H9 (cell line): Measurements from ENCODE around the gene CNNM3. TPM values are rescaled to one million over a fixed set of nuclear protein-coding genes. Genes with fewer than 3 reads are reported as not detected.
A peak's percentile ranks its signal among the peaks of the same experiment; 100 is the strongest.

Source experiments
- DNase-seq: peaks from one replicate; pipeline ENCODE4 v3.0.0-alpha.2; 2017
- H2AFZ ChIP-seq: one replicate; pipeline ENCODE4 v1.6.1; 2013; ENCODE audit warnings: mild to moderate bottlenecking, low read length, control low read depth, moderate library complexity
- H2AK5ac ChIP-seq: 2 replicates; pipeline ENCODE4 v1.6.1; 2013; ENCODE audit warnings: low read length, control low read depth, mixed read lengths; ENCODE audit not compliant: insufficient read length
- H2BK120ac ChIP-seq: one replicate; pipeline ENCODE4 v1.6.1; 2013; ENCODE audit warnings: low read depth, mild to moderate bottlenecking, low read length, control low read depth, inconsistent platforms; ENCODE audit not compliant: poor library complexity, severe bottlenecking
- H2BK12ac ChIP-seq: 2 replicates; pipeline ENCODE4 v1.6.1; 2013; ENCODE audit warnings: low read length, control low read depth, mixed read lengths, low read depth; ENCODE audit not compliant: insufficient read length
- H2BK15ac ChIP-seq: 2 replicates; pipeline ENCODE4 v1.6.1; 2013; ENCODE audit warnings: low read depth, low read length, control low read depth
- H2BK20ac ChIP-seq: one replicate; pipeline ENCODE4 v1.6.1; 2013; ENCODE audit warnings: low read depth, mild to moderate bottlenecking, low read length, control low read depth, inconsistent platforms; ENCODE audit not compliant: poor library complexity, severe bottlenecking
- H2BK5ac ChIP-seq: 2 replicates; pipeline ENCODE4 v1.6.1; 2013; ENCODE audit warnings: low read length, control low read depth, mixed read lengths; ENCODE audit not compliant: insufficient read length
- H3K14ac ChIP-seq: 2 replicates; pipeline ENCODE4 v1.6.1; 2013; ENCODE audit warnings: low read length, control low read depth; ENCODE audit not compliant: insufficient read depth
- H3K18ac ChIP-seq: 2 replicates; pipeline ENCODE4 v1.6.1; 2013; ENCODE audit warnings: low read depth, mild to moderate bottlenecking, mixed read lengths, low read length, control low read depth; ENCODE audit not compliant: insufficient read length
- H3K23ac ChIP-seq: 2 replicates; pipeline ENCODE4 v1.6.1; 2013; ENCODE audit warnings: low read length, control low read depth, mixed read lengths, low read depth; ENCODE audit not compliant: insufficient read length
- H3K23me2 ChIP-seq: 2 replicates; pipeline ENCODE4 v1.6.1; 2013; ENCODE audit warnings: low read depth, mild to moderate bottlenecking, mixed read lengths, low read length, control low read depth; ENCODE audit not compliant: insufficient read length, poor library complexity, severe bottlenecking
- H3K27ac ChIP-seq: 2 replicates; pipeline ENCODE4 v1.5.1; 2013; ENCODE audit warnings: low read length, control low read depth, mixed read lengths, low read depth; ENCODE audit not compliant: insufficient read length
- H3K27me3 ChIP-seq: 2 replicates; pipeline ENCODE4 v1.6.1; 2013; ENCODE audit warnings: low read length, control low read depth, inconsistent platforms; ENCODE audit not compliant: insufficient read depth
- H3K4ac ChIP-seq: 2 replicates; pipeline ENCODE4 v1.6.1; 2013; ENCODE audit warnings: low read depth, mild to moderate bottlenecking, control low read depth, inconsistent platforms, low read length, moderate library complexity
- H3K4me1 ChIP-seq: 2 replicates; pipeline ENCODE4 v1.6.1; 2013; ENCODE audit warnings: low read length, control low read depth, inconsistent platforms; ENCODE audit not compliant: insufficient read depth
- H3K4me2 ChIP-seq: 2 replicates; pipeline ENCODE4 v1.6.1; 2013; ENCODE audit warnings: low read length, control low read depth, mixed read lengths; ENCODE audit not compliant: insufficient read length, insufficient read depth
- H3K56ac ChIP-seq: 2 replicates; pipeline ENCODE4 v1.6.1; 2013; ENCODE audit warnings: low read depth, mild to moderate bottlenecking, mixed read lengths, low read length, control low read depth; ENCODE audit not compliant: insufficient read length
- H3K79me1 ChIP-seq: 2 replicates; pipeline ENCODE4 v1.6.1; 2013; ENCODE audit warnings: low read depth, mild to moderate bottlenecking, moderate library complexity, low read length, control low read depth, inconsistent platforms; ENCODE audit not compliant: insufficient read depth, poor library complexity, severe bottlenecking
- H3K79me2 ChIP-seq: 2 replicates; pipeline ENCODE4 v1.6.1; 2013; ENCODE audit warnings: low read length, control low read depth, inconsistent platforms; ENCODE audit not compliant: insufficient read depth
- H3K9ac ChIP-seq: 2 replicates; pipeline ENCODE4 v1.6.1; 2013; ENCODE audit warnings: low read length, control low read depth, mixed read lengths; ENCODE audit not compliant: insufficient read length; ENCODE audit errors: extremely low read depth
- H3K9me3 ChIP-seq: one replicate; pipeline ENCODE4 v1.6.1; 2013; ENCODE audit warnings: low read depth, low read length, inconsistent platforms; ENCODE audit not compliant: control insufficient read depth
- H3T11ph ChIP-seq: one replicate; pipeline ENCODE4 v1.6.1; 2013; ENCODE audit warnings: mild to moderate bottlenecking, low read length, control low read depth, inconsistent platforms
- H4K20me1 ChIP-seq: one replicate; pipeline ENCODE4 v1.6.1; 2013; ENCODE audit not compliant: control insufficient read depth, insufficient read length, insufficient read depth
- H4K5ac ChIP-seq: 2 replicates; pipeline ENCODE4 v1.6.1; 2013; ENCODE audit warnings: low read depth, mild to moderate bottlenecking, mixed read lengths, low read length, control low read depth; ENCODE audit not compliant: insufficient read length
- H4K8ac ChIP-seq: replicated peaks from 2 replicates; pipeline ENCODE4 v1.6.1; 2013; ENCODE audit warnings: low read length, control low read depth, mixed read lengths, low read depth; ENCODE audit not compliant: insufficient read length
- H4K91ac ChIP-seq: 2 replicates; pipeline ENCODE4 v1.6.1; 2013; ENCODE audit warnings: low read depth, mild to moderate bottlenecking, moderate library complexity, mixed read lengths, low read length, control low read depth; ENCODE audit not compliant: insufficient read length
- H3K27ac Mint-ChIP-seq, 3 experiments: 2 replicates in 2 of 3; 3 replicates in 1 of 3; pipeline ENCODE4 v1.8.0; 2020 to 2021; ENCODE audit warnings: mixed read lengths in 3 of 3, mild to moderate bottlenecking in 1 of 3, moderate library complexity in 1 of 3
- H3K27me3 Mint-ChIP-seq: 2 replicates; pipeline ENCODE4 v1.8.0; 2021; ENCODE audit warnings: low read depth, mild to moderate bottlenecking, moderate library complexity, mixed read lengths
- H3K36me3 Mint-ChIP-seq, 3 experiments: 2 replicates in 2 of 3; 3 replicates in 1 of 3; pipeline ENCODE4 v1.8.0; 2020 to 2021; ENCODE audit warnings: low read depth in 3 of 3, mixed read lengths in 3 of 3; ENCODE audit not compliant: insufficient read depth in 1 of 3
- H3K4me1 Mint-ChIP-seq, 2 experiments: 2 replicates each; pipeline ENCODE4 v1.8.0; 2020; ENCODE audit warnings: mixed read lengths in 2 of 2
- H3K4me3 Mint-ChIP-seq, 2 experiments: 2 replicates in 1 of 2; 3 replicates in 1 of 2; pipeline ENCODE4 v1.8.0; 2020 to 2021; ENCODE audit warnings: mild to moderate bottlenecking in 2 of 2, mixed read lengths in 2 of 2, moderate library complexity in 1 of 2
- H3K9me3 Mint-ChIP-seq, 2 experiments: 2 replicates in 1 of 2; 3 replicates in 1 of 2; pipeline ENCODE4 v1.8.0; 2020; ENCODE audit warnings: mild to moderate bottlenecking in 2 of 2, mixed read lengths in 2 of 2, moderate library complexity in 1 of 2
- CTCF ChIP-seq: fragments of 200-600 bp; sonication (generic); conservative IDR thresholded peaks from 3 replicates; pipeline ENCODE4 v1.8.0; 2021; ENCODE audit warnings: antibody characterized with exemption, mild to moderate bottlenecking
- WGBS: extraction: QIAGEN DNeasy Blood & Tissue Kit; methylation state at CpG from one replicate; pipeline ENCODE4 v1.1.7; 2013; ENCODE audit warnings: missing lambda C conversion rate, low lambda C conversion rate, mixed read lengths; ENCODE audit not compliant: insufficient read length; ENCODE audit errors: extremely low coverage; 5-methylcytosine and 5-hydroxymethylcytosine counted together
- total RNA-seq: library from RNA; stranded (reverse); gene quantifications from 2 replicates; pipeline ENCODE4 v1.2.1, GENCODE V29; 2021

Gene CNNM3
- total RNA-seq, 1 experiment from 2014 or later, result 25.0 TPM

- H2BK12ac ChIP-seq, result no peak overlapping the region
- no peak overlapping the region for H2AFZ ChIP-seq
- no peak overlapping the region for H4K5ac ChIP-seq
- no peak overlapping the region for H4K91ac ChIP-seq
- H3K23me2 ChIP-seq, result no peaks in the 10 kb centered on the region
- no peaks in the 10 kb centered on the region for H3K9me3 Mint-ChIP-seq
- peaks cover 33 to 36% of the 10 kb centered on the region in 2 experiments for H3K4me1 Mint-ChIP-seq
- no peak for TF ChIP-seq CTCF
- no peak overlapping the region for H3T11ph ChIP-seq
- no peak overlapping the region for H3K23ac ChIP-seq
- H2BK15ac ChIP-seq, result no peak overlapping the region
- no CpG with 5 or more reads among the region's 4 CpGs for WGBS
- H2BK20ac ChIP-seq, result no peak overlapping the region
- no peak overlapping the region for H3K18ac ChIP-seq
- H3K4me2 ChIP-seq, result no peak overlapping the region
- H3K4ac ChIP-seq, result no peak overlapping the region
- H3K79me1 ChIP-seq, result peaks cover 6% of the 10 kb centered on the region
- no peak overlapping the region for H2BK120ac ChIP-seq
- DNase-seq, result no peak
- peak overlapping the region in 1 of 3 experiments; percentile 28; a peak in 2 of 7 replicates for H3K27ac Mint-ChIP-seq
- no peak overlapping the region for H2BK5ac ChIP-seq
- H4K8ac ChIP-seq, result no peak overlapping the region
- H3K4me3 Mint-ChIP-seq, result no peak overlapping the region
- H3K9me3 ChIP-seq, result no peaks in the 10 kb centered on the region
- H3K9ac ChIP-seq, result no peak overlapping the region
- no peak overlapping the region for H3K56ac ChIP-seq
- peaks cover 5% of the 10 kb centered on the region; the same call in 1 of the 2 replicates for H3K79me2 ChIP-seq
- H3K14ac ChIP-seq, result no peak overlapping the region
- H3K27me3 Mint-ChIP-seq, result peaks cover 1% of the 10 kb centered on the region; the same call in 1 of the 2 replicates
- peaks cover 2% of the 10 kb centered on the region for H4K20me1 ChIP-seq
- H3K36me3 Mint-ChIP-seq, result peaks cover 21 to 69% (median 67%) of the 10 kb centered on the region in 3 experiments
- H3K27me3 ChIP-seq, result no peaks in the 10 kb centered on the region
- H3K27ac ChIP-seq, result no peak overlapping the region
- no peak overlapping the region for H2AK5ac ChIP-seq
- H3K4me1 ChIP-seq, result peaks cover under 1% of the 10 kb centered on the region; the same call in 1 of the 2 replicates
These were observed 6.7 kb downstream of the CNNM3 start for GRCh38 chr2:96822786-96823185.
